ENCODE measurements around the gene VAV1.
A peak's percentile ranks its signal among the peaks of the same experiment; 100 is the strongest.

Gene VAV1
- 99.5 to 114 reads per million in 2 experiments for total RNA-seq

DNA sequence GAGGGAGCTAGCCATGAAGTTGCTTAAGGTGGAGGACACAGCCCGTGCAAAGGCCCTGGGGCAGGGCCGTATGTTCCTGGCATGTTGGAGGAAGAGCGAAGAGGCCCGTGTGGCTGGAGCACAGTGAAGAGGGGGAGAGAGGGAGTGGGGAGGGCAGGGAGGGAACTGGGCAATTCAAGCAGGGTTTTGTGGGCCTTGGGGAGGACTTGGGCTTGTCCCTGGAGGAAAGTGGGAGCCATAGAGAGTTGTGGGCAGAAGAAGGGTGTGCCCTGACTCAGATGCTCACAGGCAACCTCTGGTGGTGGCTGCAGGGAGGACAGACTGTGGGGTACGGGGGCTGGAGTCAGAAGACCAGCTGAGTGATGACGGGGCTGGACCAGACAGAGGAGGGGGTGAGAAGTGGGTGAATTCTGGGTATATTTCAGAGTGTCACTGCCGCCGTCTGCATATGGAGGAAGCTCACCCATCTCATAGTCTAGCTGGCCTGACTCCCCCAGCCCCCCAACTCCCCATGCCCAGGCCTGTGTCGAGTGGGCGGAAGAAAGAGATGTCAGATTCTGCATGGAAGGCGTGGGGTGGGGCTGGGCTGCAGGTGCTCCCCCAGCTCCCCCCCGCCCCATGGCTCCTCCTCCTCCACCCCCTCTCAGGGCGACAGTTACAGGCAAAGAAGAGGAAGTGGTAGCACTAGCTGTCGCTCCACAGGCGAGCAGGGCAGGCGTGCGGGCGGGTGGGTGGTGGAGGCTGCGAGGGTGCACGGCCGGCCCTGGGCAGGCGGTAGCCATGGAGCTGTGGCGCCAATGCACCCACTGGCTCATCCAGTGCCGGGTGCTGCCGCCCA, at the start of gene VAV1:
Gene VAV1, plus strand, starts transcription at position 681 of the 838 bp plus-strand sequence. Its CDS starts 100 bp downstream, at position 781.
- DNase-seq (ENCODE audit: low read depth): peak; percentile 72

- no peak for DNase-seq (ENCODE audit: low read depth)
These were observed 49.3 kb upstream of the VAV1 start for GRCh38 chr19:6723108-6723618.

GRCh38 chr19:6723738-6724137, 48.8 kb upstream of the VAV1 start:
- DNase-seq (ENCODE audit: low read depth): no peak

DNA sequence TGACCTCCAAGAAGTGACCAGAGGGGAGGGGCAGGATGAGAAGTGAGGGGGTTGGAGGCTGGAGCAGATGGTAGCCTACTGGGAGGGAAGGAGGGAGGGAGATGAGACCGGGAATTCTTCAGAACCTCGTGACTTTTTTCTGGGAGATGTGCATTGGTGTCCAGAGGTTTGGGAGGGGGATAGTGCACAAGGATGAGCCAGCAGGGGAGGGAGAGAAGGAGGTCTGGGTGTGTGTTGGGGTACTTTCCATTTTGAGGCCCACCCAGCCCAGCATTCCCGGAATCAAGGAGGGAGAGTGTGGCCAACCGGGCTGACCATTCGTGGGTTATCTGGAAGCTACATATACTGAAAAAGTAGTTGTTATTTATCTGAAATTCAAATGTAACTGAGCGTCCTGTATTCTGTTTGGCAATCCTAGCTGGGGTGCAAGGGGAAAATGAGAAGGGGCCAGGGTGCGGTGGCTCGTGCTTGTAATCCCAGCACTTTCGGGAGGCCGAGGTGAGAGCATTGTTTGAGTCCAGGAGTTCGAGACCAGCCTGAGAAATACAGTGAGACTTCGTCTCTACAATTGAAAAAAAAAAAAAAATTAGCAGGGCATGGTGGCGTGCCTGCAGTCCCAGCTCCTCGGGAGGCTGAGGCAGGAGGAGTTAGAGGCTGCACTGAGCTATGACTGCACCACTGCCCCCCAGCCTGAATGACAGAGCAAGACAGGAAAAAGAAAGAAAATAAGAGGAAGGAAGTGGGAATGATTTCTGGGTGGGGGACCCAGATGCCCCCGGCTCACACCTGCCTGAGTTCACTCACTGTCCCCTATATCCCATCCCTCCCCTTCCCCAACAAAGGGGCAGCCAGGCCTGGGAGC, 47.6 kb upstream of the VAV1 start:
- no peak for DNase-seq (ENCODE audit: low read depth)

- DNase-seq (ENCODE audit: low read depth): no peak
These were observed 46.8 kb upstream of the VAV1 start for GRCh38 chr19:6725513-6726231.

GRCh38 chr19:6728346-6728745, 44.2 kb upstream of the VAV1 start:
- no peak for DNase-seq (ENCODE audit: low read depth)

DNA sequence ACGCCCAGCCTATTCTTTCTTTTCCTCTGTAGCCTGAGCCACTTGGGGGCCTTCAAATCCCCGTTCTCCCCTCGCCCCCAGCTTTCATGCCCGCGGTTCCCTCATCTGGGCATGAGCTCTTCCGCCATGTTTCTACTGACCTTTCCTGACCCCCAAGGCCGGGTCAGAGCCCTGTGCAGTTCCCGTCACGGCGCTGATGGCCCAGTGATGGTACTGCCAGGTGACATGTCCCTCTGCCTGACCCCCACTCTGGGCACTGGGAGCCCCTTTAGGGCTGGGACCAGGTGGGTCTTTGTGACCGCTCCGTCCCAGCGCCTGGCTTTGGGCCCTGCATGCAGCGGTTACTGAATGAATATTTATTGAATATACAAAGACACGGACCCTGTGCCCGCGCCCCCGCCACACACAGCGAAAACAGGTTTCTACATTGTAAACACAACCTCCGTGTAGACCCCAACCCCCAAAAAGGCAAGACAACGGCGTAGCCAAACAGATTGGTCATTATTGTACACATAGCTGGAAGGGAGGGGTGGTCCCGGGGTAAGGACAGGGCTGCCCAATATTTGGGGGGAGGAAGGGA, 42.8 kb upstream of the VAV1 start:
- DNase-seq (ENCODE audit: low read depth): no peak

- no peak for DNase-seq (ENCODE audit: low read depth)
These were observed 42.2 kb upstream of the VAV1 start for GRCh38 chr19:6730153-6730804.

- no peak for DNase-seq (ENCODE audit: low read depth)
These were observed 41.4 kb upstream of the VAV1 start for GRCh38 chr19:6730941-6731670.

- DNase-seq (ENCODE audit: low read depth): no peak
These were observed 40.7 kb upstream of the VAV1 start for GRCh38 chr19:6731822-6732221.

DNA sequence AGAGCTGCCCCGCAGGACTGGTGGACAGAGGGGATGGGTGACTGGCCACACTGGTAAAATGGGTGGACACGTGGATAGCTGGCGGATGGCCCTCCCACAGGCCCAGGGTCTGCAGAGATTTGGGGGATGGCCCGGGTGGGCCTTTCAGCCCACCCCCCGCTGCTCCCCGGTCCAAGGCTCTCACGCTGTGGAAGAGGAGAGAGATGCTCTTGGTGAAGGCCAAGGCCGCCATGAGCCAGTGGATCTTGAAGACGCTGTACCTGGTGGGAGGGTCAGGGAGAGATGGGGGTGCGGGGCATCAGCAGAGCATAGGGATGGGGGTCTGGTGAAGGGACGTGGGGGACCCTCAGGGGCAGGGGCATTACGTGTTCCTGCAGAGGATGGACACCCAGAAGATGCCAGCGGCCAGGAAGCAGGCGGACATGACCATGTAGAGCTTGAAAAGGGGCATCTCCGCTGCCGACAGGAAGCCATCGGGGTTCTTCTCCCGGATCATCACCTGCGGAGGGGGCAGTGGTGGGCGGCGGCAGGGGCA, 39.6 kb upstream of the VAV1 start:
- no peak for DNase-seq (ENCODE audit: low read depth)

DNA sequence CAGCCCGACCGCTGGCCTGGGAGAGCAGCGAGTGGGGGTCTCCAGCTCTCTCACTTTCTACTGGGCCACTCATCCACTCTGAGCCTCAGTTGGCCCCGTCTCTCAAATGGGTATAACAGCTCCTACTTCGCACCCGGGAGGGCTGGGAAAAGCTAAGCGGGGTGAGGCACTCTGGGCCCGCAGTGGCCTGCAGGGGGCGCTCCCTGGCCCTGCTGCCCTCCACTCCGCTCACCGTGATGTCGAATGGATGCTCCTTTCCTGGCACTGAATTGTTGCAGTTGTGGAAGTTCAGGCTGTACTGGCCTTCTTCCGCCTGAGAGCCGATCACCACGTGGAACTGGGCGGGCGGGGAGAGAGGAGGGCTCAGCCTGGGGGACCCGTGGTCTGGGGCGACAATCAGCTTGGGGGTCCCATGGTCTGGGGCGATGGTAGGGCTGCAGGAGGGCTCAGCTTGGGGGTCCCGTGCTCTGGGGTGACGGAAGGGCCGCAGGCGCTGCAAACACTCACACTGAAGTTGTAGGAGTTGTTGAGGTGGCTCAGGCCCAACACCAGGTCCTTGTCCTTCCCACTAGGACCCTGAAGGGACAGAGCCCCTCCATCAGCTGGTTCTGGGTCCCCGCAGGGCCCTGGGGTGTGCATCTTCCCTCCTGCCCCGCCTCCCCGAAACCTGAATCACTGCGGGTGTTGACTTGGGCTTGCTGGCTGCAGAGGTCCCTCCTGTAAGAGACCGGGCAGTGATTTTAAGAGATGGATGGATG, 39.0 kb upstream of the VAV1 start:
- DNase-seq (ENCODE audit: low read depth): no peak

DNA sequence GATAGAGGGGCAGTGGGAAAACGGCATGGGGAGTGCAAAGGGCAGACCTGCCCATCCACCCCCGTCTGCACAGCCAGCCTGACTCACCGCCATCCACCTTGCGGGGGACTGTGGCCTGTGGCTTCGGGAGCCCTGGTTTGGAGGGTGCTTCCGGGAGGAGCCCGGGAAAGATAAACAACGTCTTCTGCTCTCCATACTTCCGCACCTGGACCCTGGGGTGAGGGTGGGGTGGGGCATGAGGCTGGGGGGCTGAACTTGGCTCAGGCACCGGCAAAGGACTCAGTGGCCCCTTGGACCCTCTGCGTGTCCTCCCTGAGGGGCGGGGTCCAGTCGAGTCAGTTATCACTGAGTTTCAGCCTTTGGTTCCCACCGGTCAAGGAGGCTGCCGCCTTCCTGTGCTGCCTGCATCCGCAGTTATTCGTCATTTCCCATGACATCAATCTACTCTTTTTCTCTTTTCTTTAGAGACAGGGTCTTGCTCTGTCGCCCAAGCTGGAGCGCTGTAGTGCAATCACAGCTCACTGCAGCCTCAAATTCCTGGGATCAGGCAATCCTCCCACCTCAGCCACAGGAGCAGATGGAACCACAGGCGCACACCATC, 38.3 kb upstream of the VAV1 start:
- DNase-seq (ENCODE audit: low read depth): no peak

GRCh38 chr19:6735181-6735911, 37.2 kb upstream of the VAV1 start:
- DNase-seq (ENCODE audit: low read depth): no peak

DNA sequence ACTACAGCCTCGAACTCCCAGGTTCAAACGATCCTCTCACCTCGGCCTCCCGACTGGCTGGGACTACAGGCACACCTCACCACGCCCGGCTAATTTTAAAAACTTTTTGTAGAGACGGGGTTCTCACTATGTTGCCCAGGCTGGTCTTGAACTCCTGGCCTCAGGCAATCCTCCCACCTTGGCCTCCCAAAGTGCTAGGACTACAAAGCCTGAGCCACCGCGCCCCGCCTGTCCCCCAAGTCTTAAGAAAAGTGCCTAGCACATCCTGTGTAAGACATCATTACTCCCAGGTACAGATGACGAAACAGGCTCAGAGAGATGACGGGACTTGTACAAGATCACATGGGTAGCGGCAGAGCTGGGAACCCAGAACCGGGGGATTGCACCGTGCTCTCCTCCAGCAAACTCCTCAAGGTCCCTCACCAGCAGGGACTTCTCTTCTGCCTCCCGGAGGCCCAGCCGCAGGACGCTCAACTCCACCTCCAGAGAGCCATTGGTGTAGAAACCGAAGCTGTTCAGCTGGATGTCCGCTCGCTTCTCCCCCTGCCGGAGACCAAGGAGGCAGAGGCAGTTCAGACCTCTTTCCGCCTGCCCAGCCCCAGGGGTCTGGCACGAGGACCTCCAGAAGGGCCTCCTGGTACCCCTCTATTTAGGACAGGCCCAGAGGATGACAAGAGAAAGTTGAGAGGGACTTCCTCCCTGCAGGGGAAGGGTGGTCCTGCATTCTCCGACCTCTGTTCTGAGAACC, 36.2 kb upstream of the VAV1 start:
- peak; percentile 50 for DNase-seq (ENCODE audit: low read depth)

DNA sequence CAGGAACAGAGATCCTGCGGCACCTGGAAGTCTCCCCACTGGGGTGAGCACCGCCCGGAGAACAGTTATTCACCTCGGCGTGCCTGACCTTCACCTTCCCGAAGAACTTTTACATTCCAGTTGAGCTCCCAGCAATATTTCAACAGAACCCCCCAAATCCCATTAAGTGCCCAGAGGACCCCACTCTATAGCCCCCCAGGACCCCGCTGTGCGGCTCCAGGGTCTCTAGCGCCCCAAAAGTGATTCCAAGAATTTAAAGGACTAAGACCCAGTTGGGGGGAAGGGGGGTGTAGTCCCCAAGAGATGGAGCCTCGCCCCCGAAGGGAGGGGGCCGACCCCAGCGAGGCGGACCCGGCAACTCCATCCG, 35.6 kb upstream of the VAV1 start:
- no peak for DNase-seq (ENCODE audit: low read depth)

DNA sequence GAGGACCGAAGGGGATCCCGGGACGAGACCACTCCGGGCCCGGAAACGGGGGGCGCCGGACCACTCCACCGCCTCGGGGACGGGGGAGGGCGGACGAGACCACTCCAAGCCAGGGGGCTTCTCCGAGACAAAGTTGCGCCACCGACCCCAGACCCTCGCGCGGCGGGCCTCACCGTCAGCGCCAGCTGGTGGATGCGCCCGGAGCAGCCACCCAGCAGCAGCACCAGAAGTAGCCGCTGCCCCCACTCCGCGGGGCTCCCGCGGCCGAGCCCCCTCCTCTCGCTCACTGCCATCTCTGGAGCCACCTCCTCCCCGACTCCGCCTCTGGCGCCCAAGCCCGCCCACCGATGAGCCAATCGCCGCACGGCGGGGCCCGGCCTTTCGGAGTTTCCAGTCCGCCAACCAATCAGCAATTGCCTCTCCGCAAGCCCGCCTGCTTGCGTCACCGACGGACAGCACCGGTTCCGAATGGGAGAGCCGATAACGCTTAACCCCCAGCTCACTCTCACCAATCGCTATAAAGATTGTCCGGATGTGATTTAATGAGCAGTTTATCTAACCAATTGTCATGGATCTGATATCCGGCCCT, 35.1 kb upstream of the VAV1 start, which contains the start of gene GPR108:
Gene GPR108, minus strand, starts transcription at position 297 of the 589 bp plus-strand sequence. Its CDS starts 4 bp downstream, at position 293.
- peak; percentile 99 for DNase-seq (ENCODE audit: low read depth)
